NCI-H748 (cell line): Measurements from ENCODE around the gene VASP.

Experiments
- DNase-seq: peaks from one replicate; lab custom pipeline; 2025; ENCODE audit not compliant: unreplicated experiment; lab: John Stamatoyannopoulos, UW

Gene VASP

GRCh38 chr19:45506989-45507871, at the start of gene VASP:
Gene VASP, plus strand, starts transcription at chr19:45507479. Its CDS starts 293 bp downstream, at chr19:45507772.
- peak; percentile 91 for DNase-seq

DNA sequence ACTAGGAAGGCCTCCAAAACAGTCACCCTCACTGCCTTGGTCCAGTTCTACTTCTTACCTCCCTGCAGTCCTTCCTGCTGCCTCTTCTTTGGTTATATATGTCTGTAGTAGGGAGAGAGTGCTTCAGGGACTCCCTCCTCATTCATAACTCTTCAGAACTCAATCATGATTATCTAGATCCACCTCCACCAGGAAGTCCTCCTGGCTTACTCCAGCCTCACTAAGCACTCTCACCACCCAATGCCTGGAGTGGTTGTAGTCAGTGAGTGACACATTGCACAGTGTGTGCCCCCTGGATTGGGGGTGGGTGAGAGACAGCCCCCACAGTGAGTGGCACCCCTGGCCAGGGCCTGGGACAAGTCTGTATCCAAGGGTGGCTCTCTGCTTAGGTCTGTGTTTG, 49.5 kb upstream of the VASP start:
- DNase-seq: no peak

DNA sequence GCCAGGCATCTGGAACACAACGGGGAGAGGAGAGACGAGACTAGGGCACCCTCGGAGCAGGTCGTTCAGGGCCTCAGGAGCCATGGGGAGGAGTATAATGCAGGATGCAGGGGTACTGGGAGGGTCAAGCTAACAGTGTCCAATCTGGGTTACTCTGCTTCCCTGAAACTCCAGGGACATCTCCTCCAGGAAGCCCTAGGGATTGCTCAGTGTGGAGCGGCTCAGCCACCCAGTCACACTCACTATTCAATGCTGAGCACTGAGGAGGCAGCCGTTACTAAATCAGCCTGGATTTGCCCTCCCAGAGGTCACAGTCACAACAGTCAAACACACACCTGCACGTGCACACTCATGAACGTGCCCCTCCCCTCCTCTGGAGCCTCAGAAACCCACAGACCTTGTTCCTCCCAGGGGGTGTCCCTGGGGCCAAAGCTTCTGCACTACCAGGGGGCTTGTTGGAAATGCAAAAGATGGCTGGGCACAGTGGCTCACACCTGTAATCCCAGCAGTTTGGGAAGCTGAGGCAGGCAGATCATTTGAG, 46.4 kb upstream of the VASP start:
- no peak for DNase-seq

GRCh38 chr19:45462174-45462573, 45.1 kb upstream of the VASP start:
- DNase-seq: no peak

- no peak for DNase-seq
Observed at GRCh38 chr19:45463241-45463640, 44.0 kb upstream of the VASP start.

DNA sequence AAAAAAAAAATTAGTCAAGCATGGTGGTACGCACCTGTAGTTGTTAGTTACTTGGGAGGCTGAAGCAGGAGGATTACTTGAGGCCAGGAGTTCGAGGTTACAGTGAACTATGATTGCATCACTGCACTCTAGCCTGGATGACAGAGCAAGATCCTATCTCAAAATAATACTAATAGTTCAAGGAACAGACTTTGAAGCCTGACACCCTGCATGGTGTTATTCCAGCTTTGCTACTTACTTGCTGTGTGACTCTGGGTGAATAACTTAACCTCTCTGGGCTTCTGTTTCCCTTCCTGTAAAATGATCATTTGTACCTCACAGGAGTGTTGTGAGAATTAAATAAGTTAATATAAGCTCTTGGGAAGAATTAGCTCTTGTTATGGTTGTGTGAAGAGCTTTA, 43.0 kb upstream of the VASP start:
- no peak for DNase-seq

GRCh38 chr19:45464852-45465441, 42.3 kb upstream of the VASP start:
- no peak for DNase-seq

- DNase-seq: peak; percentile 53
Observed at GRCh38 chr19:45467115-45467455, 40.2 kb upstream of the VASP start.

- DNase-seq: peak; percentile 97
Observed at GRCh38 chr19:45467456-45468158, 39.7 kb upstream of the VASP start, which contains the start of gene FOSB. Gene FOSB, plus strand, starts transcription at chr19:45467996. Its CDS starts 591 bp downstream, at chr19:45468587.

DNA sequence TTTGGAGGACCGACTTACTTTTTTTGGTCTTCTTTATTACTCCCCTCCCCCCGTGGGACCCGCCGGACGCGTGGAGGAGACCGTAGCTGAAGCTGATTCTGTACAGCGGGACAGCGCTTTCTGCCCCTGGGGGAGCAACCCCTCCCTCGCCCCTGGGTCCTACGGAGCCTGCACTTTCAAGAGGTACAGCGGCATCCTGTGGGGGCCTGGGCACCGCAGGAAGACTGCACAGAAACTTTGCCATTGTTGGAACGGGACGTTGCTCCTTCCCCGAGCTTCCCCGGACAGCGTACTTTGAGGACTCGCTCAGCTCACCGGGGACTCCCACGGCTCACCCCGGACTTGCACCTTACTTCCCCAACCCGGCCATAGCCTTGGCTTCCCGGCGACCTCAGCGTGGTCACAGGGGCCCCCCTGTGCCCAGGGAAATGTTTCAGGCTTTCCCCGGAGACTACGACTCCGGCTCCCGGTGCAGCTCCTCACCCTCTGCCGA, 39.1 kb upstream of the VASP start:
- no peak for DNase-seq

DNA sequence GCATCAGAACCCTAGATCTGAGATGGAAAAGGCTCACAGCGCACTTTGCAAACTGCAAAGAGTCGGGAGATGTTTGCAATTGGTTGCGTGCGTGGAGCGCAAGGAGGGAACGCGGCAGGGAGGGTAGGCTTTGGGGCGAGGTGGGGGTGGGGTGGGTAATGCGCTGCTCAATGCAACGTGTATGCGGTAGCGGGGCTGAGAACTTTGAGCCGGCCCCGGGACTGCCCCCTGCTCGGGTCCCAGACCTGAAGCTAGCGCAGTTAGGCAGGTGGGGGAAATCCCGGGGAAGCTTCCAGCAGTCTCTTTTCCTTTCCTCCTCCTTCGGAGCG, 38.5 kb upstream of the VASP start:
- no peak for DNase-seq

GRCh38 chr19:45469132-45469944, 37.9 kb upstream of the VASP start:
- peak; percentile 94 for DNase-seq

GRCh38 chr19:45469945-45470761, 37.1 kb upstream of the VASP start:
- DNase-seq: no peak

DNA sequence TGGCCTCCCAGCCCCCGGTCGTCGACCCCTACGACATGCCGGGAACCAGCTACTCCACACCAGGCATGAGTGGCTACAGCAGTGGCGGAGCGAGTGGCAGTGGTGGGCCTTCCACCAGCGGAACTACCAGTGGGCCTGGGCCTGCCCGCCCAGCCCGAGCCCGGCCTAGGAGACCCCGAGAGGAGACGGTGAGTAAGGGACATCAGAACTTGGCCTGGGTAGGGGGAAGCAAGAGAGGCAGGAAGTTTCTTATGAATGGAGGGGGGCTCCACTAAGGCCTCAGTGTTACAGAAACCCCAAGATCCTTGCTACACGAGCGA, 36.6 kb upstream of the VASP start:
- DNase-seq: no peak

- DNase-seq: no peak
Observed at GRCh38 chr19:45471111-45471930, 36.0 kb upstream of the VASP start.

- no peak for DNase-seq
Observed at GRCh38 chr19:45471931-45472562, 35.2 kb upstream of the VASP start.

DNA sequence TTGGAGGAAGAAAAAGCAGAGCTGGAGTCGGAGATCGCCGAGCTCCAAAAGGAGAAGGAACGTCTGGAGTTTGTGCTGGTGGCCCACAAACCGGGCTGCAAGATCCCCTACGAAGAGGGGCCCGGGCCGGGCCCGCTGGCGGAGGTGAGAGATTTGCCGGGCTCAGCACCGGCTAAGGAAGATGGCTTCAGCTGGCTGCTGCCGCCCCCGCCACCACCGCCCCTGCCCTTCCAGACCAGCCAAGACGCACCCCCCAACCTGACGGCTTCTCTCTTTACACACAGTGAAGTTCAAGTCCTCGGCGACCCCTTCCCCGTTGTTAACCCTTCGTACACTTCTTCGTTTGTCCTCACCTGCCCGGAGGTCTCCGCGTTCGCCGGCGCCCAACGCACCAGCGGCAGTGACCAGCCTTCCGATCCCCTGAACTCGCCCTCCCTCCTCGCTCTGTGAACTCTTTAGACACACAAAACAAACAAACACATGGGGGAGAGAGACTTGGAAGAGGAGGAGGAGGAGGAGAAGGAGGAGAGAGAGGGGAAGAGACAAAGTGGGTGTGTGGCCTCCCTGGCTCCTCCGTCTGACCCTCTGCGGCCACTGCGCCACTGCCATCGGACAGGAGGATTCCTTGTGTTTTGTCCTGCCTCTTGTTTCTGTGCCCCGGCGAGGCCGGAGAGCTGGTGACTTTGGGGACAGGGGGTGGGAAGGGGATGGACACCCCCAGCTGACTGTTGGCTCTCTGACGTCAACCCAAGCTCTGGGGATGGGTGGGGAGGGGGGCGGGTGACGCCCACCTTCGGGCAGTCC, 34.5 kb upstream of the VASP start:
- DNase-seq: no peak

DNA sequence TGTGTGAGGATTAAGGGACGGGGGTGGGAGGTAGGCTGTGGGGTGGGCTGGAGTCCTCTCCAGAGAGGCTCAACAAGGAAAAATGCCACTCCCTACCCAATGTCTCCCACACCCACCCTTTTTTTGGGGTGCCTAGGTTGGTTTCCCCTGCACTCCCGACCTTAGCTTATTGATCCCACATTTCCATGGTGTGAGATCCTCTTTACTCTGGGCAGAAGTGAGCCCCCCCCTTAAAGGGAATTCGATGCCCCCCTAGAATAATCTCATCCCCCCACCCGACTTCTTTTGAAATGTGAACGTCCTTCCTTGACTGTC, 34.0 kb upstream of the VASP start:
- no peak for DNase-seq
